ENCODE data around the gene SPATA32. TPM values are rescaled to one million over a fixed set of nuclear protein-coding genes. Genes with fewer than 3 reads are reported as not detected.

The SPATA32 gene
- total and polyA plus RNA-seq, 12 donors = 0.06 to 0.11 TPM; not detected in 10

GRCh38 chr17:45260204-45260783, 1.6 kb downstream of the SPATA32 start:
- H3K9me3 ChIP-seq (replicated peaks in 1 of 3) = no peaks in the 10 kb centered on the region
- H3K27ac ChIP-seq = no peak overlapping the region
- TF ChIP-seq, protein P1, sequence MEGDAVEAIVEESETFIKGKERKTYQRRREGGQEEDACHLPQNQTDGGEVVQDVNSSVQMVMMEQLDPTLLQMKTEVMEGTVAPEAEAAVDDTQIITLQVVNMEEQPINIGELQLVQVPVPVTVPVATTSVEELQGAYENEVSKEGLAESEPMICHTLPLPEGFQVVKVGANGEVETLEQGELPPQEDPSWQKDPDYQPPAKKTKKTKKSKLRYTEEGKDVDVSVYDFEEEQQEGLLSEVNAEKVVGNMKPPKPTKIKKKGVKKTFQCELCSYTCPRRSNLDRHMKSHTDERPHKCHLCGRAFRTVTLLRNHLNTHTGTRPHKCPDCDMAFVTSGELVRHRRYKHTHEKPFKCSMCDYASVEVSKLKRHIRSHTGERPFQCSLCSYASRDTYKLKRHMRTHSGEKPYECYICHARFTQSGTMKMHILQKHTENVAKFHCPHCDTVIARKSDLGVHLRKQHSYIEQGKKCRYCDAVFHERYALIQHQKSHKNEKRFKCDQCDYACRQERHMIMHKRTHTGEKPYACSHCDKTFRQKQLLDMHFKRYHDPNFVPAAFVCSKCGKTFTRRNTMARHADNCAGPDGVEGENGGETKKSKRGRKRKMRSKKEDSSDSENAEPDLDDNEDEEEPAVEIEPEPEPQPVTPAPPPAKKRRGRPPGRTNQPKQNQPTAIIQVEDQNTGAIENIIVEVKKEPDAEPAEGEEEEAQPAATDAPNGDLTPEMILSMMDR (IDR thresholded peaks at IDR 0.05) = no peak
- no peak for TF ChIP-seq POLR2A (IDR thresholded peaks at IDR 0.05)
- H3K4me1 ChIP-seq (replicated peaks in 1 of 2) = peaks cover 2 to 18% of the 10 kb centered on the region in 2 donors
- no peak overlapping the region for H3K4me3 ChIP-seq
- no peaks in the 10 kb centered on the region for H3K27me3 ChIP-seq
- WGBS, 4 donors = 84 to 88% (median 86%) methylated on average over 7 of the region's 7 CpGs
- no peak for DNase-seq
- H3K36me3 ChIP-seq (replicated peaks in 1 of 2) = peaks cover 0 to 20% of the 10 kb centered on the region in 2 donors
- intact Hi-C loops (cut with DNase I) = no loop called here

DNA sequence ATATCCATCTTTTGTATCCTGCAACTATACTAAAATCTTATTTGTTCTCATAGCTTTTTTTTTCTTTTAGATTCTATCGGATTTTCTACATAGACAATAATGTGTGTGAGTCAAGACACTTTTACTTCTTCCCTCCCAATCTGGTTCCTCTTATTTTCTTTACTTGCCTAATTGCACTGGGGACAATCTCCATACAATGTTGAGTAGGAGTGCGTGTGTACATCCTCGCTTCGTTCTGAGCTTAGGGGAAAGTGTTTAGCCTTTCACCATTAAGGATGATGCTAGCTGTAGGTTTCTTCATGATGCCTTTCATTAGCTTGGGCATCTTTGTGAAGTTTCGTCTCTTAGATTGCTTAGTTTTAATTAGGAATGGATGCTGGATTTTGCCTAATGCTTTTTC, 2.9 kb downstream of the SPATA32 start:
- whole genome bisulfite sequencing, 4 donors = 45 to 69% (median 47%) methylated on average over 5 of the region's 5 CpGs
- Histone ChIP-seq H3K27me3 (no peaks in the 10 kb centered on the region), H3K4me3 (no peak overlapping the region), H3K27ac (no peak overlapping the region), H3K9me3 (replicated peaks in 1 of 3) (no peaks in the 10 kb centered on the region), H3K36me3 (replicated peaks in 1 of 2) (peaks cover 0 to 8% of the 10 kb centered on the region in 2 donors), H3K4me1 (replicated peaks in 1 of 2) (peaks cover 2 to 18% of the 10 kb centered on the region in 2 donors)
- intact Hi-C loops (cut with DNase I) = no loop called here
- TF ChIP-seq, protein P1 (IDR thresholded peaks at IDR 0.05) = no peak
- no peak for TF ChIP-seq POLR2A (IDR thresholded peaks at IDR 0.05)
- no peak for DNase-seq

- no peak for DNase-seq
- Histone ChIP-seq H3K27ac (no peak overlapping the region), H3K4me1 (replicated peaks in 1 of 2) (peaks cover 0 to 7% of the 10 kb centered on the region in 2 donors), H3K4me3 (no peak overlapping the region), H3K27me3 (no peaks in the 10 kb centered on the region), H3K36me3 (replicated peaks in 1 of 2) (no peaks in the 10 kb centered on the region), H3K9me3 (replicated peaks in 1 of 3) (no peaks in the 10 kb centered on the region)
- intact Hi-C loops (cut with DNase I) = no loop called here
- no peak for TF ChIP-seq POLR2A (IDR thresholded peaks at IDR 0.05)
- TF ChIP-seq, protein P1 (IDR thresholded peaks at IDR 0.05) = no peak
- 72 to 80% (median 74%) methylated on average over 16 of the region's 16 CpGs for WGBS, 4 donors
These were observed 4.8 kb downstream of the SPATA32 start for GRCh38 chr17:45257115-45257514.

DNA sequence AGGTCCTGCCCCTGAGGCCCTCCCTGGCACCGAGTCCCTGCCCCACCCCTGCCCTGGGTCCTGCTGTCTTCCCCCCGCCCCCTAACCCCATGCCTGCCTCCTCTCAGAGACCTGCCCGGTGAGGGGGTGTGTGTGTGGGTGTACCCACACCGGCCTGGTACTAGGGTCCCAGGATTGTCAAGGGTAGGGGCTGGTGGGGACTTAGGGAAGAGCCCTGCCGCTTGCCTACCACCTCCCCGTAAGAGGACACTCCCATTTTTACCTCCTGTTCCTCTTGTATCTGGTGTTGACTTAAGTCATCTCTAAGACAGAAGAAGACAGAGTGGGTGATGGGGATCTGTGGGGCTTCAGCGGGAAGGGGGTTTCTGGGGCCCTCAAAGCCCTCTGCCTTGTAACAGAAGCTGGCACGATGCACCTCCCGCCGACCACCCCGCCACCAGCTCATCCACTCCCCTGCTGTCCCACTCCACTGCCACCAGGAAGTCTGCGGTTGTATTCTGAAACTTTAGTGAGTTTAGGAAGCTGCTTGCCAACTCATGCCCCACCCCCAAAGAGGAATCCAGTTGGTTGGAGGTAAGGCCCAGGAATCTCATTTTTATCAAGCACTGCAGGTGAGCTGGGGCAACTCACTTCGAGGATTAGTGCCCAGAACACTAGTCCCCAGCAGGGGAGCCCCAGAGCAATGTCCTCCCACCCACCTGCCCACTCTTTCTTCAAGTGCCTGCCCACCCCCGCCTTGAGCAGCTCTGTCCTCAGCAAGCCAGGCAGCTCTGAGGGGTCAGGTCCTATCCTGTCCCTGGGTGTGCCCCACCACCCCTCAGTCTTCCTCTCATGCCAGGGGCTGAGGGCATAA, 5.6 kb downstream of the SPATA32 start:
- Histone ChIP-seq H3K4me1 (replicated peaks in 1 of 2) (peaks cover 0 to 1% of the 10 kb centered on the region in 2 donors), H3K27me3 (no peaks in the 10 kb centered on the region), H3K27ac (no peak overlapping the region), H3K9me3 (replicated peaks in 1 of 3) (no peaks in the 10 kb centered on the region), H3K4me3 (no peak overlapping the region), H3K36me3 (replicated peaks in 1 of 2) (no peaks in the 10 kb centered on the region)
- DNase-seq = no peak
- TF ChIP-seq, protein P1 (IDR thresholded peaks at IDR 0.05) = no peak
- TF ChIP-seq POLR2A (IDR thresholded peaks at IDR 0.05) = no peak
- 78 to 87% (median 83%) methylated on average over 14 of the region's 14 CpGs for WGBS, 4 donors
- intact Hi-C loops (cut with DNase I) = no loop called here
